ENCODE results near the gene HIVEP3. TPM values are rescaled to one million over a fixed set of nuclear protein-coding genes. Genes with fewer than 3 reads are reported as not detected.

HIVEP3 gene
- total RNA-seq, 2 donors from 2014 or later: 4.0 to 5.4 TPM

- intact Hi-C loops (cut with DNase I, micrococcal nuclease): no loop called here
- no peak for DNase-seq
- ATAC-seq: no peak
Observed at GRCh38 chr1:41673806-41674205, 244.9 kb downstream of the HIVEP3 start.

DNA sequence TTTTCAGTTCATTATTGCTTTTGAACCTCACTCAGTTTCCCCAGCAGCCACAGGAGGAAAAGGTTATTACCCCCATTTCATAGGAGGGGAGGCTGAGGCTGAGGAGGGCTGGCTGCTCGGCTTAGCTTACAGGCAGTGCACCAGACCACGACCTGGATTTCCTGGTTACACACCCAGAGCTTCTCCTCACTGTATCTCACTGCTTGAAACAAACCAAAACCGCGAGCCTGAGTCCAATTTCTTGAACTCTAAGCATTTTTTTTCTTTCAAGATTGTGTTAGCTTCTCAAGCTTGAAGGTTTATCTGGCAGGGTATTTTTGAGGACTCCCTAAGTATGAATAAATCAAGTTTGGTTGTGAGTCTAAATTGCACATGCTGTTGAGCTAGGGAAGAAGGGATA is 245.3 kb downstream of the HIVEP3 start:
- intact Hi-C loops (cut with DNase I, micrococcal nuclease): no loop called here
- no peak for DNase-seq
- ATAC-seq: peak; percentile 40

DNA sequence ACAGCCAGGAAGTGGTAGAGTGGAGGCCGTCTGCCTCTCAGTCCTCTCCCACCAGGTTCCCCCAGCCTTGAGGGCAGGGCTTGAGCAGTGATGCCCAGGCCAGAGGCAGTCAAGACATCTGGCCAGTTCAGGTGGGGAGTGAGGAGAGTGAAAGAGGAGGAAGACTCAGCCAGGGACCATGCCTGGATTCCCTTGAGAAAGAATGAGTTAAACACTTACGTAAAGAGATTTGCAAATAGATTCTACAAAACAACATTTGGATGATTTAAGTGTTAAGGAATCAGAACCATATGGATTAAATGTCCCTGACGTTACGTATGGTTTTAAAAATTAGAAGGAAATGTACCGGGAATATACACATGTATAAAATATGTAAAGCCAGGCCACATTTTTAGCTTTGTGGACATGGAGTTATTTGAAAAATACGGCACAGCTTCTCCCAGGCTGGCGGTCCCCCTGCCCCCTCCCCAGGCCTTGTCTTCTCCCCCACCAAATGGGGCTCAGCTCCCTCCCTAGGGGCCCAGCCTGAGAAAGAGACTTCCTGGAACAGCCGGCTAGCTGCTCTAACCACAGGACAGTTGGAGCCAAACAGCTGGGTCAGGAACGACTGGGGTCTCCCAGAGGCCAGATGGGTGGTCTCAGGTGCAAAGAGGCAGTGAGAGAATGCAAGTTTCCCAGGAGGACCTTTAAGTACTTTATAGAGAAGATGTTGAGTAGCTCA is 245.9 kb downstream of the HIVEP3 start:
- no peak for DNase-seq
- no peak for ATAC-seq
- intact Hi-C loops (cut with DNase I, micrococcal nuclease): no loop called here

DNA sequence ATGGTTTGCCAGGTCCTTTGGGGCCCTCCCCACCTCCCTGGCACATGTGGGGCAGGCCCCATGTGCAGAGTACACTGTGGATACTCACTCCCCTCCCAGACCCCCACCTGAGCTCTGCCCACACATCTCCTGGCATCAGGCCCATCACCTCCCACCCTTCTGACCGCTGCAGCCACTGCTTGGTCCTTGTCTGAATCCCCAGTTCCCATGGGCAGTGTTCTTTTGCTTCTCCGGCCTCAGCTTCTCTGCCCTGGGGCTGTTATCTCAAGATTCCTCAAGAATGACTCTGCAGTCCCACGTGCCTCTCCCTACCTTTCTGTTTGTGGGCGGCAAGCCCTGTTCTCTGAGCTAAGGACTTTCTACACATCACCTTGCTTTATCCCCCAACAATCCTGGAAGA is 246.5 kb downstream of the HIVEP3 start:
- DNase-seq (no peak), ATAC-seq (no peak)
- intact Hi-C loops (cut with DNase I, micrococcal nuclease): no loop called here

- ATAC-seq (no peak), DNase-seq (no peak)
- intact Hi-C loops (cut with DNase I, micrococcal nuclease): no loop called here
Observed at GRCh38 chr1:41671116-41671755, 247.5 kb downstream of the HIVEP3 start.

GRCh38 chr1:41670217-41670957 is 248.3 kb downstream of the HIVEP3 start:
- intact Hi-C loops (cut with DNase I, micrococcal nuclease): no loop called here
- DNase-seq: no peak
- no peak for ATAC-seq

GRCh38 chr1:41668967-41669366 is 249.8 kb downstream of the HIVEP3 start:
- intact Hi-C loops (cut with DNase I, micrococcal nuclease): no loop called here
- DNase-seq (no peak), ATAC-seq (no peak)

DNA sequence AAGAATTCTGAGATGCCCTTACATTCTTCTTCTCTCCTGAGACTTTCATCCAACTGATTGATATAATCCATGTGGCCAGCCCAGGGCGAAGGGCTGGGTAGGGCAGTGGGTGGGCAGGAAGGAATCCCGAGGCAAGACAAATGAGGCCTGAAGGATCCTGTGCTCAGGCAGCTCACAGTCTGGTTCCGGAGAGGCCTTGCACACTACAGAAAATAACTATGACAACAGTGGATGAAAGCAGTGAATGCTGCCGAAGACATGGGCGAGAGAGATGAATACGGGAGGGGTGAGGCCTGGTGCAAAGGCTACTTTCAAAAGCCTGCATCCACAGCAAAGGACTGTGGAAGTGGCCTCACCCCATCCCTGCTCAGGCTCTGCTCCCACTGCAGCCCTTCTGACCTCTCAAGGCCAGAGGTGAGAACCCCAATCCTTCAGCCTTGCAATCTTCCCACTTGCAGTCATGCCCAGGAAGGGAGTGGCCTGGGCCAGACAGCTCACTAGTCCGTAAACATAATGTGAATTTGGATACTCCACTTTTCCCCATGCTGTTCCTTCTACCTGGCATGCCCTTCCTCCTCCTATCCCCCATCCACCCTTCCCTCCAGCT is 250.6 kb downstream of the HIVEP3 start:
- intact Hi-C loops (cut with DNase I, micrococcal nuclease): no loop called here
- ATAC-seq: no peak
- no peak for DNase-seq

DNA sequence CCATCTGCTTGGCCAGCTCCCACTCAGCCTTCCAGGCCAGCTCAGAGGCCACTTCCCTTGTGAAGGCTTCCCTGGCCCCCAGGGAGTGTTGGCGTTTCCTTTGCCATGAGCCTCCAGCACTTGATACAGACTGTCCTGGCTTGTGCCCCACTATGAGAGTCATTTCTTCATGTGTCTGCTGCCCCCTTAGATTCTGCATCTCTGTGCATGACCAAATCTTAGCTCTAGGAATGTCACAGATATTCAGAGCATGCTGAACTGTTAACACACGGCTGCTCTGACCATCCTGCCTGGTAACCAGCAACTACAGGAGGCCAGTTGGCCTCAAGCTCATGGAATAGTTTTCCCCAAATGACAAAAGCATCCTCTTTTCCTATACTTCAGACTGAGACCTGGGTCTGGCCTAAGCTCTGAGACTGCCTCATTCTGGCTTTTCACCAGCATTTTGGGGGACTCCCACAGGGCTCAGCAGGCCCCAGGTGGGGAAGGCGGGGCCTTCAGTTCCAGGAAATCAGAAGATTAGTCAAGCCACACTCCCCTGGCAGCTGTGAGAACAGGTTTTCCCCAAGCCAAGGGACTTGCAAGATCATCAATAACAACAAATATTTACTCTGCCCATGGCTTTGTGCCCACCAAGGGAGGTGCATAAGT is 251.6 kb downstream of the HIVEP3 start:
- ATAC-seq: no peak
- intact Hi-C loops (cut with DNase I, micrococcal nuclease): no loop called here
- DNase-seq: no peak

- DNase-seq: no peak
- intact Hi-C loops (cut with DNase I, micrococcal nuclease): no loop called here
- ATAC-seq: no peak
Observed at GRCh38 chr1:41665962-41666917, 252.5 kb downstream of the HIVEP3 start.

- ATAC-seq (no peak), DNase-seq (no peak)
- intact Hi-C loops (cut with DNase I, micrococcal nuclease): no loop called here
Observed at GRCh38 chr1:41664861-41665640, 253.7 kb downstream of the HIVEP3 start.

DNA sequence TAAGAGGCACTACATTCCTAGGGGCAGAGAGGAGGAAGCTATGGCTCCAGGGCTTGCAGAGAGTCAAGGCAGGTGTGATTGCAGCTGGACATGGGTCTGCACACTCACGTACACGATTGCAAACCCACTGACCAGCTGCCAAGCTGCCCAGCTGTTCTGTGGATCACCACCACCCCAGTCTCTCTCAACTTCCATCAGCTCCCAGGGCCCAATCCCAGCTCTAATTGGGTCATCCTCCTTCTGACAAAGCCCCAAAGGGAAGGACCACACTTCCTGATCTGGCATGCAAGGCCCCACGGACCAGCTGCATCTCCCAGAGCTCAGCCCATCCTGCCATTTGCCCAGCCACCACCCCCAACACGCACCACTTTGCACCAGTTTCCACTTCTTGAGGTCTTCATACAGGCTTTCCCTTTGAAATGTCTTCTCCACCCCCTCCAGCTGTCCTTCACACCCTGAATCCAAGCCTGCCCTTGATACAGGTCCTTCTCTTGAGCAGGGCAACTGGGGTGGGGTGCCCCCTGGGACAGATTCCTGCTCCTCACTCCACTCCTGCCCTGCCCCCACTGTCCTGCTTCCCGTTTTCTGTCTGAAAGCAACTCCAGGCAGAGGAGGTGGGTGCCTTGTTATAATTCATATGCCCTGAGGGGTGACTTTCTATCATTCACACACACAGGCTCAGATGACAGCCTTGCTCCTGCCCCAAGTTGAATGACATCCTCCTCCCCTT is 254.9 kb downstream of the HIVEP3 start:
- no peak for ATAC-seq
- DNase-seq: no peak
- intact Hi-C loops (cut with DNase I, micrococcal nuclease): no loop called here

- ATAC-seq: peak; percentile 36
- intact Hi-C loops (cut with DNase I, micrococcal nuclease): no loop called here
Observed at GRCh38 chr1:41662765-41663437, 255.8 kb downstream of the HIVEP3 start.

DNA sequence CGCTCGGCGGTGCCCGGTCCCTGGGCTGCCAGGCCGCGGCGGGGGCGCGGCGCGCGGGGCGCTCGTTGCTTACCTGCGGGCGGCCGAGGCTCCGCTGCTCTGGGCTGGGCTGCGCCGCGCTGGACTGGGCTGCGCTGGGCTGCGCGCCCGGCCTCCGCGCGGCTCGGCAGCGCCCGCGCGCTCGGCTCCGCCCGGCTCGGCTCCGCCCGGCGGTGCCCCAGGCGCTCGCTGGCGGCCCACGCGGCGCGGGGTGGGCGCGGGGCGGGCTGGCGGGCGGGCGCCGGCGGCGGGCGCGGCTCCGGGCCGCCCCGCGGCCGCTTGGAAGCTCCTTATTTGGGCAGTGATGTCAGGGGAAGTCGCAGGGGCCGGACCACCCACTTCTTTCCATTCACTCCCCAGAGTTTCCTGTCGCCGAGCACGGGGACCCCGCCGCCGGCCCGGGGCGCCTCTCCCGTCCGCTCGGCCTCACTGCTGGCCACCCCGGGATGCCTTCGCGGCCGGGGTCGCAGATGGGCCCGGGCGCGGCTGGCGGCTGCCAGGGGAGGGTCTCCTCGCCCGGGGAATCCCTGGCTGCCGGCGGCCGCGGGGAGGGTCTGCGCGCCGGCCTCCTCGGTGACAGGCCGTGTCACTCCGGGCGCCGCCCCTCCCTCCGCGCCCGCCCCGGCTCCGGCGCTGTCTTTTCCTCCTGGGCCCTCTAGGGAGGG is 256.5 kb downstream of the HIVEP3 start:
- intact Hi-C loops (cut with DNase I, micrococcal nuclease): no loop called here
- ATAC-seq (peak; percentile 81), DNase-seq (peak; percentile 56 to 59)

More at GRCh38 chr1:41662765-41663437, 255.8 kb downstream of the HIVEP3 start:
- peak in 1 of 2 donors; percentile 40 for DNase-seq

GRCh38 chr1:41661428-41662060 is 257.2 kb downstream of the HIVEP3 start:
- DNase-seq: no peak
- intact Hi-C loops (cut with DNase I, micrococcal nuclease): no loop called here
- peak; percentile 28 for ATAC-seq
